Muscle of leg (tissue), 11 donors: ENCODE measurements around the gene ICE2. TPM values are rescaled to one million over a fixed set of nuclear protein-coding genes. Genes with fewer than 3 reads are reported as not detected.

Experiments used
- DNase-seq: peaks from one replicate; pipeline ENCODE4 v3.0.0; 2013
- H3K27ac ChIP-seq: one replicate; pipeline ENCODE4 v1.5.1; 2013; ENCODE audit warnings: mild to moderate bottlenecking, low read length, control low read depth
- H3K27me3 ChIP-seq: one replicate; pipeline ENCODE4 v1.6.1; 2013; ENCODE audit warnings: low read length; ENCODE audit not compliant: control insufficient read depth, insufficient read depth
- H3K36me3 ChIP-seq: one replicate; pipeline ENCODE4 v1.6.1; 2013; ENCODE audit warnings: low read length; ENCODE audit not compliant: control insufficient read depth, insufficient read depth
- H3K4me1 ChIP-seq: one replicate; pipeline ENCODE4 v1.6.1; 2013; ENCODE audit warnings: low read length; ENCODE audit not compliant: control insufficient read depth, insufficient read depth
- H3K4me3 ChIP-seq: one replicate; pipeline ENCODE4 v1.5.1; 2013; ENCODE audit warnings: low read length, control low read depth
- H3K9me3 ChIP-seq: replicated peaks from 2 replicates; pipeline ENCODE4 v1.6.1; 2013; ENCODE audit warnings: low read depth, low read length; ENCODE audit not compliant: control insufficient read depth
- WGBS: methylation state at CpG from one replicate; pipeline ENCODE4 v1.1.5; 2013; ENCODE audit warnings: missing lambda C conversion rate; ENCODE audit not compliant: insufficient coverage; 5-methylcytosine and 5-hydroxymethylcytosine counted together
- polyA plus RNA-seq, 8 donors: library from polyadenylated mRNA; unstranded; fragments of 120-200 nt; gene quantifications; one replicate each; pipeline versions ENCODE4 v1.2.1 to v1.2.3, GENCODE V29; 2013; ENCODE audit warnings: inconsistent platforms in 1 of 8, low replicate concordance in 1 of 8; ENCODE audit not compliant: insufficient read length in 8 of 8, insufficient read depth in 1 of 8
- total RNA-seq: library from RNA; stranded (reverse); fragments of 120-200 nt; gene quantifications from one replicate; pipeline ENCODE4 v1.2.4, GENCODE V29; 2013

ICE2 gene
- total and polyA plus RNA-seq, 9 donors = 29.3 to 40.3 (median 30.1) TPM

GRCh38 chr15:60520013-60520824 is 41.3 kb upstream of the ICE2 start:
- no peak overlapping the region for H3K4me3 ChIP-seq
- no peaks in the 10 kb centered on the region for H3K9me3 ChIP-seq
- WGBS = no CpG with 5 or more reads among the region's 6 CpGs
- H3K36me3 ChIP-seq = no peaks in the 10 kb centered on the region
- H3K27me3 ChIP-seq = no peaks in the 10 kb centered on the region
- DNase-seq = no peak
- H3K4me1 ChIP-seq = no peaks in the 10 kb centered on the region
- no peak overlapping the region for H3K27ac ChIP-seq

GRCh38 chr15:60519218-60519617 is 40.3 kb upstream of the ICE2 start:
- WGBS = no CpG with 5 or more reads among the region's 1 CpG
- DNase-seq = no peak
- Histone ChIP-seq H3K27me3 (no peaks in the 10 kb centered on the region), H3K4me1 (no peaks in the 10 kb centered on the region), H3K27ac (no peak overlapping the region), H3K36me3 (no peaks in the 10 kb centered on the region), H3K4me3 (no peak overlapping the region), H3K9me3 (no peaks in the 10 kb centered on the region)

- no peaks in the 10 kb centered on the region for H3K36me3 ChIP-seq
- 85% methylated on average over 5 of the region's 8 CpGs for WGBS
- no peaks in the 10 kb centered on the region for H3K9me3 ChIP-seq
- H3K4me1 ChIP-seq = no peaks in the 10 kb centered on the region
- no peak overlapping the region for H3K4me3 ChIP-seq
- no peak overlapping the region for H3K27ac ChIP-seq
- H3K27me3 ChIP-seq = no peaks in the 10 kb centered on the region
- no peak for DNase-seq
Measured at GRCh38 chr15:60518511-60518910, 39.6 kb upstream of the ICE2 start.

- H3K4me3 ChIP-seq = no peak overlapping the region
- WGBS = 92% methylated on average over 7 of the region's 12 CpGs
- H3K9me3 ChIP-seq = no peaks in the 10 kb centered on the region
- no peak overlapping the region for H3K27ac ChIP-seq
- DNase-seq = no peak
- peaks cover 8% of the 10 kb centered on the region for H3K36me3 ChIP-seq
- H3K4me1 ChIP-seq = peaks cover 6% of the 10 kb centered on the region
- H3K27me3 ChIP-seq = no peaks in the 10 kb centered on the region
Measured at GRCh38 chr15:60514261-60514881, 35.4 kb upstream of the ICE2 start.

- Histone ChIP-seq H3K4me1 (peaks cover 6% of the 10 kb centered on the region), H3K27ac (no peak overlapping the region), H3K36me3 (peaks cover 8% of the 10 kb centered on the region), H3K4me3 (no peak overlapping the region), H3K27me3 (no peaks in the 10 kb centered on the region), H3K9me3 (no peaks in the 10 kb centered on the region)
- peak; percentile 74 for DNase-seq
- 100% methylated on average over 4 of the region's 7 CpGs for WGBS
Measured at GRCh38 chr15:60513676-60514075, 34.7 kb upstream of the ICE2 start.

- H3K4me3 ChIP-seq = no peak overlapping the region
- H3K27ac ChIP-seq = no peak overlapping the region
- no peak for DNase-seq
- WGBS = 84% methylated on average over 4 of the region's 4 CpGs
- H3K4me1 ChIP-seq = peaks cover 6% of the 10 kb centered on the region
- no peaks in the 10 kb centered on the region for H3K27me3 ChIP-seq
- peaks cover 8% of the 10 kb centered on the region for H3K36me3 ChIP-seq
- no peaks in the 10 kb centered on the region for H3K9me3 ChIP-seq
Measured at GRCh38 chr15:60512937-60513336, 34.0 kb upstream of the ICE2 start.

GRCh38 chr15:60511351-60512031 is 32.5 kb upstream of the ICE2 start:
- Histone ChIP-seq H3K4me3 (no peak overlapping the region), H3K27ac (no peak overlapping the region), H3K4me1 (peaks cover 6% of the 10 kb centered on the region), H3K36me3 (peaks cover 8% of the 10 kb centered on the region), H3K27me3 (no peaks in the 10 kb centered on the region), H3K9me3 (no peaks in the 10 kb centered on the region)
- peak; percentile 82 for DNase-seq
- WGBS = 43% methylated on average over 18 of the region's 21 CpGs

- peaks cover 11% of the 10 kb centered on the region for H3K36me3 ChIP-seq
- DNase-seq = no peak
- H3K27ac ChIP-seq = no peak overlapping the region
- H3K4me3 ChIP-seq = no peak overlapping the region
- H3K9me3 ChIP-seq = no peaks in the 10 kb centered on the region
- 60% methylated on average over 1 of the region's 5 CpGs for WGBS
- H3K27me3 ChIP-seq = no peaks in the 10 kb centered on the region
- H3K4me1 ChIP-seq = peaks cover 6% of the 10 kb centered on the region
Measured at GRCh38 chr15:60510006-60510405, 31.1 kb upstream of the ICE2 start.

GRCh38 chr15:60509470-60509869 is 30.5 kb upstream of the ICE2 start:
- 80% methylated on average over 3 of the region's 3 CpGs for WGBS

GRCh38 chr15:60508442-60508841 is 29.5 kb upstream of the ICE2 start:
- DNase-seq = no peak
- WGBS = no CpG with 5 or more reads among the region's 4 CpGs
- Histone ChIP-seq H3K4me3 (no peak overlapping the region), H3K36me3 (peaks cover 11% of the 10 kb centered on the region), H3K27me3 (no peaks in the 10 kb centered on the region), H3K27ac (no peak overlapping the region), H3K4me1 (peaks cover 6% of the 10 kb centered on the region), H3K9me3 (no peaks in the 10 kb centered on the region)

More at GRCh38 chr15:60509470-60509869, 30.5 kb upstream of the ICE2 start:
- no peak overlapping the region for H3K4me3 ChIP-seq
- no peaks in the 10 kb centered on the region for H3K27me3 ChIP-seq
- no peaks in the 10 kb centered on the region for H3K9me3 ChIP-seq
- H3K36me3 ChIP-seq = peaks cover 11% of the 10 kb centered on the region
- H3K27ac ChIP-seq = no peak overlapping the region
- H3K4me1 ChIP-seq = peaks cover 6% of the 10 kb centered on the region
- no peak for DNase-seq
